Effector CD8-positive, alpha-beta T cell (primary cell): ENCODE data around the gene MYO1H.
A peak's percentile ranks its signal among the peaks of the same experiment; 100 is the strongest.
"Not testable (repeated sequence)": the region's sequence is repeated elsewhere in the genome, so short reads cannot be mapped to it uniquely, and the experiment has no call there.

Experiments
- DNase-seq: peaks from one replicate; lab custom pipeline; 2025; lab: John Stamatoyannopoulos, UW

Gene MYO1H

DNA sequence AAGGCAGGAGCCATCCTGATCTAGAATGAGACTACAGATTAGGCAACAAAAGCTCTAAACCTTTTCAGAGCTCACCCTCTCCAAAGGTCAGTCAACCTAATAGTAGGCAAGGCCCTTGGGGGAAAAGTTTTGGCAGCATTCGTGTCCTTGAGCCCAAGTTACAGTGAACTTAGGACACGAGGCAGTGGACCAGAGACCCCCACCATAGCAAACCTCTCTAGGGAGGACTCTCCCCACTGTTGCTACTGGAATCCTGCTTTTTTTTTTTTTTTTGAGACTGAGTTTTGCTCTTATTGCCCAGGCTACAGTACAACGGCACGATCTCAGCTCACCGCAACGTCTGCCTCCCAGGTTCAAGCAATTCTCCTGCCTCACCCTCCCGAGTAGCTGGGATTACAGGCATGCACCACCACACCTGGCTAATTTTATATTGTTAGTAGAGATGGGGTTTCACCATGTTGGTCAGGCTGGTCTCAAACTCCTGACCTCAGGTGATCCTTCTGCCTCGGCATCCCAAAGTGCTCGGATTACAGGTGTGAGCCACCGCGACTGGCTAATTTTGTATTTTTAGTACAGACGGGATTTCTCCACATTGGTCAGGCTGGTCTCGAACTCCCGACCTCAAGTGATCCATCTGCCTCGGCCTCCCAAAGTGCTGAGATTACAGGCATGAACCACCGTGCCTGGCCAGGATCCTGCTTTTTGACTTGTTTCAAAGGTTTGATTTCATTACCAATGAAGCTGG lies 126.0 kb downstream of the MYO1H start:
- not testable (repeated sequence) for DNase-seq

DNA sequence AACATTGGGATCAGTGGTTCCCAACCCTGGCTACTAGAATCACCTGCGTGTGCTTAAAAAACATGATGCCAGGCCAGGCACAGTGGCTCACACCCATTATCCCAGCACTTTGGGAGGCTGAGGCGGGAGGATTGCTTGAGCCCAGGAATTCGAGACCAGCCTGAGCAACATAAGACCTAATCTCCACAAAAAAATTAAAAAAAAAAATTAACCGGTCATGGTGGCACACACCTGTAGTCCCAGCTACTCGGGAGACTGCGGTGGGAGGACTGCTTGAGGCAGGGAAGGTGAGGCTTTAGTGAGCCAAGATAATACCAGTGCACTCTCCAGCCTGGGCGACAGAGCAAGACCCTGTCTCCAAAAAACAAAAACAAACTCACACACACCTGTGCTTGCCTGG lies 127.4 kb downstream of the MYO1H start:
- DNase-seq: no peak

DNA sequence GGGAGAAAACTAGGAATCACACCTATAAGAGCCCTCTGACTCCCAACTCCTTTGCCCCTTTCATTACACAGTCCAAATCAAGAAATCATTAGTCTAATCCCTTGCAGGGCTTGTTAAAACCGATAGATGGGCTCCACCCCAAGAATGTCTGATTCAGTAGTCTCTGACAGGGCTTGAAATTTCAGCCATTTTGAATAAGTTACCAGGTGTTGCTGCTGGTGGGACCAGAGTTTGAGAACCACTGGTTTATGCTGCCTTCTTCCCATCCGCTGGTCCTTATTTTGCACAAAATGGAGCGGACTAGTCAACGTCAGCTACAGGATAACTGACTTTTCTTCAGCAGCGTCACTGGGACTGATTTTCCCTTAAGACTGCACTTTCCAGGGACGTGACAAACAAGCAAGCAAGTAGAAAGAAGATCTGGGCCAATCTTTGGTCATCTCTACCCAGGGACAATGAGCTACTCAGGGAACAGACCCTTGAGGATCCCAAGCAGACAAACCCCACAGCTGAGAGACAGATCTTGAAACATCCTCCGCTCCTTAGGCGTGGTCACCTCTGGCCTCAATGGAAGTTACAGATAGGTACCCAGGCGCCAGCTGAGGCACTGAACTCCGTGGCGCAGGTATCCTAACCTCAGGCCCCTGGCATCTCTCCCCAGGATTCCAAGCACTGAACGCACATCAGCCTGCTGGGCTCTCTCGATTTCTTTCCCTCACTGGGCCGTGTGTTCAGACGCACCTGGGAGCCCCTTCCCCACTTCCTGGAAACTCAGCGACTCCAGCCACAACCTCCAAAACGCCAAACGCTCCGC lies 128.5 kb downstream of the MYO1H start:
- DNase-seq: no peak

DNA sequence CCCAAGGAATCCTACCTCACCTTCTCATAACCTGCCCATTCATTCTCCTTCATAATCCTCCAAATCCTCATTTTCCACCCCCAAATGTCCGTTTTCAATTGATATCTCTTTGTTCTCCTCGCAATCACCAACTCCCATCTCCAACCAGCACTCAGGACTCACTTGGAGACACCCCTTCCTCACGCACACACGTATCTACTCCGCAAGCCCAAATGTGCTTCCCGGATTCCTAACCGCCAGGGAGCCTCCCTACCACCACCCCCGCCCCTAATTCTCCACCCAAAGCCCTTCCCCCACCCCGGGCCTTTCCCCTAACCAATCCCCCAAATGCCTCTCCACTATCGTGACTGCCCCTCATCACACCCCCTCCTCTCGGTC lies 129.1 kb downstream of the MYO1H start:
- DNase-seq: no peak

DNA sequence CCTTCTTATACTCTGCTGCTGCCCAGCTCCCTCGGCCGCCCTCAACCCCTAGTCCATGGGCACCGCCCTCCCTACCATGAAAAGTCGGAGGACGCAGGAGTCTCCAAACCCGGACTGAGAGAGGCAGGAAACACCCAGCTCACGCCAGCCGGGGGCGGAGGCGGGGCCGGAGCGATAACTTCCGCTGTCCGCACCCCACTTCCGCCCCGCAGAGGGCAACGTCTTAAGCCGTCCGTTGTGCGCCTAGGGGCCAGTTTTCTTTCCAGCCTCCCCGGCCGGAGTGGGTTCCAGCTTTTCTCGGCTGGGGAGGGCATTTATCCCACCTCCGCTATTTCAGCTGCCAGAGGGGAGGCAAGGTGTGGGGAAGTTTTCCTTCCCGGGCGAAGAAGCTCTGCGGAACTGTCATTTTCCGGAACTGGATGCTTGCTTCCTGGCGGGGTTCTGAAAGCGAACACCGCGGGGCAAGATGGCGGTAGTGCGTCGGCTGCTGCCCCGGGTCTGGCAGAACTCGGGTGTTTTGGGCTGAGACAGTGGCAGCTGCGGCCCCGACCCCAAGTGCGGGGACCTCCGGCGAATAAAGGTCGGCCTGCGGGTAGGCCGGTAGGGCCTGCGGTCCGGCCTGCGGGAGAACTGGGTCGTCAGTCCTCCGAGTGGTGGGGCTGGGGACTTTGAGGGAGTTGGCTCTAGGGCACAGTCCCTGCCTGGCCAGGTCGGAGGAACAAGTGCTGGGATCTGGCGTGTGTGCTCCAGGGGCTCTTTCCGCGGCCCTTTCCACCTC lies 129.7 kb downstream of the MYO1H start, which contains the start of the genes KCTD10 and UBE3B:
TSS of gene KCTD10 (minus strand) at position 116 of the 778 bp plus-strand sequence. CDS start at position 78, 38 bp downstream.
TSS of gene UBE3B (plus strand) at position 450 of the 778 bp plus-strand sequence. CDS start 5,918 bp downstream, outside the sequence.
- peak; percentile 75 for DNase-seq

DNA sequence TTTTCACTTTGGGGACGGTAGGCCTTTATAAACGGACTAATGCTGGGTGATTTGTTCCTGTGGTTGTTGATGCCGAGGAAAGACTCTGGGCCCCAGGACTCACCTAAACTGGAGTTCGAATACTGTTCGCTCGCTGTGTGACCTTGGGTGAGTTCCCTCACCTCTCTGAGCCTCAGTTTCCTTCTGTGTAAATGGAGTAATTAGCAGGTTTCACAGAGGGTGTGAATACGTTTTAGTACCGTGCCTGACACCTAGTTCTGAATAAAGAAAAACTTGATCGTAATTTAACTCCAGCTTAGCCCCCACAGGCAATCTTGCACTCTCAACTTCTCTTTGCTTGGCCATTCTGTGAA lies 130.2 kb downstream of the MYO1H start:
- DNase-seq: no peak

DNA sequence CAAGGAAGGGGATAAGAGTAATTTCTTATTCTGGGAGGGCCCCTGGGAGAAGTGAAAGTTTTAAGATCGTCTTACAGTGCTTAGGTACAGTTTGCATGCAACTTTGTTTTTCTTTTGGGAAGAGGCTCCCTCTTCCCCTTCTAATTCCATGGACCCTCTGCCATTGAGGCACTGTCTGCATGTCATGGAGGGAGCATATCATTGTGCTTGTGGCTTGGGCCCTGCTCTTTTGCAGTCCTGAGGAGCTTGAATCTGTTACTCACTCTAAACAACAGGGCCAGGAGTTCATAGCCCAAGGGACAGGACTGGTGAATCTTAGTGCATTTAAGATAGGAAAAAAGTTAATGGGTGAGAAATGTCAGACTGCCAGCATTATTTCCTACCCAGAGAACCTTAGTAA lies 132.1 kb downstream of the MYO1H start:
- no peak for DNase-seq

DNA sequence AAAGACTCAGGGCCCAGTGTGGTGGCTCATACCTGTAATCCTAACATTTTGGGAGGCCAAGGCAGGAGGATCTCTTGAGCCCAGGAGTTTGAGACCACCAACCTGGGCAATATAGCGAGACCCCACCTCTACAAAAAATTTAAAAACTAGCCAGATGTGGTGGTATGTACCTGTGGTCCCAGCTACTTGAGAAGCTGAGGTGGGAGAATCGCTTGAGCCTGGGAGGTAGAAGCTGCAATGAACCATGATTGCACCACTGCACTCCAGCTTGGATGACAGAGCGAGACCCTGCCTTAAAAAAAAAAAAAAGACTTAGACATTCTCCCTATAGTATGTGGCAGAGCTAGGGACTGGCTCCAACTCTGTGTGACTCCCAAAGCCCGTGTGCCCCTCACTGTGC lies 132.7 kb downstream of the MYO1H start:
- DNase-seq: no peak

DNA sequence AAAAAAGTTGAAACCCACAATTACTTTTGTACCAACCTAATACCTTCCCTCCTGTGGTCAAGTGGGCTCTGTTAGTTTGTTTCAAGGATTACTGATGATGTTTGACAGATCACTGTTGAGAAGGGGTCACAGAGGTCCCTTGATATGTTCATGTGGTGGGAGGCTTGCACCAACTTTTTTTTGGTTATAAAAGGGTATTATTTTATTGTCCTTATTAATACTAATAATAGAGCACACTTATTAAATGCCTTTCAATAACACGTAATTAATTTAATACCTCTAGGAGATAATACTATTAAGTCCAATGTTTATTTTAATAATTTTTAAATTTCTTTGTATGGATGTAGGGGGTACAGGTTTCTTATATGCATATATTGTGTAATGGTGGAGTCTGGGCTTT lies 134.2 kb downstream of the MYO1H start:
- DNase-seq: no peak

DNA sequence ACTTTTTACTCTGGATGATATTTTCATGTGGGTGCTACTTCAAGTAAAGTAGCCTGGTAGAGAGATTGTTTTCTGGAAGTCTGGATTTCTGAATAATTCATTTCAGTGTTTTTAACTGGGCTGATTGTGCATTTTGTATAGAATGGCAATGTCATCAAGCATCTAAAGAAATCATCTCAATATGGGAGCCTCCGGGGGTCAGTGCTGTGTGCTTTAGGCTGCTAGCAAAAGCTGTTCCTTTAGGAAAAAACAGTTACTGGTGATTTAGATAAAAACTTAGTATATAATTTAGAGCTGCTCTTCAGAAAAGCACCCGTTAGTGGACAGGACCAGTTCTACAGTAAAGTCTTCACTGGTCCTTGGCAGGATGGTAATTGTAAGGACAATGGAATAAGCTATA lies 134.8 kb downstream of the MYO1H start:
- DNase-seq: no peak

DNA sequence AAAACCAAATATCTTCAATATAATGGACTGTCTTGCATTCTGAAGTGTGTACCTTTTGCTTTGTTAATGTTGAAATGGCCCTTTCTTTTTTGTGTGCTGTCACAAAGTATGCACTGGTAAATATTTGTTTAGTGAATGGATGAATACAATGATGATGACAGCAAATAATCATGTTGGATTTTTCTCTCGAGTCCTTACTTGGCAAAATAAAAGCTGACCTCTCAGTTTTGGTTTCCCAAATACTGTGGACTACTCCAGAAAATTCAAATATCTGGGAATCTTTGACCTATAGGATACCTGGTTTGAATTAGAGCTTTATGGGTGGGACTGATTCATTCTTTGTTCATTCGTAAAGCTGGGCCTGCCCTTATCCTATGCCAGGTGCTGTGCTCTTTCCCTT lies 135.2 kb downstream of the MYO1H start:
- DNase-seq: no peak

DNA sequence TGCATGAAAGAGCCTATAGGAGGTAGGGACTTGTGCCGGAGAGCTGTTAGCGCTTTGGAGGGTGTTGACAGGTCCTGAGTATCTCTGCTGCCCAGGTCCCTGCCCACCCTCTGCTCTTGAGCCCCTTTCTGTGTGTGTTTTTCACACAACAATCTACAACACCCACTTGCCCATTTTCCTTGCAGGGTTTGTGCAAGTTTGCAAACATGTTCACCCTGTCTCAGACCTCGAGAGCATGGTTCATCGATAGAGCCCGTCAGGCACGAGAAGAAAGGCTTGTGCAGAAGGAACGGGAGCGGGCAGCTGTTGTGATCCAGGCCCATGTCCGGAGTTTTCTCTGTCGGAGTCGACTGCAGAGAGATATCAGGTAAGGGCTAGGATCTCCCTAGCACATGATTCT lies 135.6 kb downstream of the MYO1H start:
- DNase-seq: no peak

DNA sequence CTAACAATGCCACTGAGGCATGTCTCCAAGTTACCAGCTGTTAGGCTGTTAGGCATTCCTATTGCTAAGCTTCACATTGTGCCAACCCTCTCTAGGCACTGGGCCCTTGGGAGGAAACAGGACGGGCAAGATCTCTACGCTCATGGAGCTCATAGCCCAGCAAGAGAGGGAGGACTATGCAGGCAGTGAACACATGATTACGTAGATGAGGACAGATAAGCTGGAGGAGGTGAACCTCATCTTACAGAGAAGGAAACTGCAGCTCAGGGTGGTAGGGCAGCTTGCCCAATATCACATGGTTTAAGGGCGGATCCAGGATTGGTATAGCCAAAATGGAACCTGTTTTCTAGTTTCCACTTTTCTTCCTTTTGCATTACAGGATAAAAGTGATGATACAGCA lies 137.5 kb downstream of the MYO1H start:
- no peak for DNase-seq

DNA sequence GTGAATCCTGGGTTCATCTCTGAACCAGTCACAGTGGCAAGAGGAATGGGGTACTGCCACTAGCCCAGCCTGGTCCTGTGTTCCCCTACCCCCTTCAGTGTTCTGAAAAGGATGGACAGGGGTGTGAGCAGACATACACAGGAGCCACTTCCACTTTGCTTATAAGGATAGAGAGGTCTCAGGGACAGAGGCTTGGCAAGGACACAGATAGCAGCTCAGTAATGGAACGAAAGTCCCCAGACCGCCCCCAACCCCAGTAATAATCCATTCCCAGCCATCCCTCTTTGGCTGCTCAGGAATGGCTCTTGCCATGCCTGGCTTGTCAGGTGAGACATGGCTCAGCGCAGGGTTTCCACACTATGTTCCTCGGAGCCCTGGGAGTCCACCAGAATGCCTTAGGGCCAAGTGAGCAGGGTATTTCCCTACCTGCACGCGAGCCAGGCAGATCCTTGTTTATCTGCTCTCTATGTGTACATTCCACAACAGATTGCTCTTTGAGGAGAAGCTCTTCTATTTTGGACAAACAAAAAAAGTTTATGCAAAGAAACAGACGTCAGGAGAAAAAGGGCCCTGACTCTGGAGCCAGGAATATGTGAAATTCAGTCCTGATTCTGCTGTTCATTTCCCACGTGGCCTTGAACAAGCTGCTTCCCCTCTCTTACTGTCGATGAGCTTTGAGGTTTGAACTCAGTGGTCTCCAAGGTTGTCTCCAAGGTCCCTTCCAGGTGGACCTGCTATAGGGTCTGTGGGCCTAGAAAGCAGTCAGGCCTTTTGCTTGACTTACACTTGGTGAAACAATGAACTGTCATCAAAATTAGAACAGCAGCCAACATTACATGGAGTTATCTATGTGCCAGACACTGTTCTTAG lies 139.7 kb downstream of the MYO1H start:
- no peak for DNase-seq

DNA sequence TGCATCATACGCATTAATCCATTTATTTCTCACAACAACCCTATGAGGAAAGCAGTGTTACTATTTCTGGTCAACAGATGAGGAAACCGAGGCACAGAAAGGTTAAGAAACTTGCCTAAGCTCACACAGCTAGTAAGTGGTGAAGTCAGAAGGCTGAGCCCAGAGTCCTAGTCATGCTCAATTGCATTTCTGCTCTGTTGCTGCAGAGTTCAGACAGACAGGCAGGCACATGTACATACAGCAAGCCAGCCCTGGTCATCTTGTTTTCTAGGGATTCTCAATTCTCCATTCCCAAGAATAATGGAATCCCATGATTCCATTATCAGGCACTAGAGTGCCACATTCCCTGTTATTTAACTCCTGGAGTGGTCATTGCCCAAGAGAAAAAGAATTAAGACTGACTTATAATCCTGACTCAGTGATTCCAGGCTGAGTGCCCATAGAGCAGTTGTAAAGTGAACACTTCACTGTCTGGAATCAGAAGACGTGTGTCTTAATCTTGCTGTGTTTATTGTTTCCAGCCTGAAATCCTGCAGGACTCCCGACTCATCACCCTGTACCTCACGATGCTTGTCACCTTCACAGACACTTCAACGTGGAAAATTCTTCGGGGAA lies 140.5 kb downstream of the MYO1H start:
- DNase-seq: no peak

DNA sequence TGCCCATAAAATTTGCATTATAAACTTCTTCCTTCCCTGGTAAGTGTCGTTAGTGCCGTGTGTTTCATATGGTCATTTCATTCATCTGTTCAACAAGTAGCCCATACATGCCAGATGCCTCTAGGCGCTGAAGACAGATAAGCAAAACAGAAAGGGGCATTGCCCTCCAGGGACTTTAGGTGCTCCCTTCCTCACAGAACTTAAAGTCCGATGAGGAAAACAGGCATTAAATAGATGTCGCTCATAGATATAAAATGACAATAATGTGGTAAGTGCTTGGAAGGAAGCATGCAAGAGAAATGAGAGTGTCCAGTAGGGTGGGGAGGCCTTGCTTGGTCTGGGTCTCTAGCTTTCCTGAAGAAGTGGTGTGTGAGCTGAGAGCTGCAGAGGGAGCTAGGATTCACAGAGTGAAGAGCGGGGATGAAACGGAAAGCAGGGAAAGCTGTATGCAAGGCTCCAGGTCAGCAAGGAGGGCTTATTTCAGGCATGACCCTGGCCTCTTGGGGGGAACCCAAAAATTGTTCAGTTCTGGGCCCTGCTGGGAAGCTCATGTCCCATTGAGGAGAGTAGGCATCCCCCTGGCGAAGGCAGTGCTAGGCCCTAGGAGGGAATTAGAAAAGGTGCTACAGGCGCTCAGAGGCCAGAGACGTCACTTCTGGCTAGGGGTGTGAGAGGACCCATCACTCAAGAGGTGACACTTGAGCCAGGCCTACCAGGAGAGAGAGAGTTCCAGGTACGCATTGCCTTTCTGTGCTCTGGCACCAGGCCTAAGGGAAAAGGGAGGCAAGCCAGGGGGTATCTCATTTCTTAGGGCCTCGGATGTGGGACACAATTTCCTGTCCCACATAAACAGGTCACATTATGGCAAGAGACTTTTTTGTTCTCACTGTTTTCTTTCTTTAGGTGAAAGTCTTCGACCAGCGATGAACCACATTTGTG lies 141.6 kb downstream of the MYO1H start:
- DNase-seq: no peak

DNA sequence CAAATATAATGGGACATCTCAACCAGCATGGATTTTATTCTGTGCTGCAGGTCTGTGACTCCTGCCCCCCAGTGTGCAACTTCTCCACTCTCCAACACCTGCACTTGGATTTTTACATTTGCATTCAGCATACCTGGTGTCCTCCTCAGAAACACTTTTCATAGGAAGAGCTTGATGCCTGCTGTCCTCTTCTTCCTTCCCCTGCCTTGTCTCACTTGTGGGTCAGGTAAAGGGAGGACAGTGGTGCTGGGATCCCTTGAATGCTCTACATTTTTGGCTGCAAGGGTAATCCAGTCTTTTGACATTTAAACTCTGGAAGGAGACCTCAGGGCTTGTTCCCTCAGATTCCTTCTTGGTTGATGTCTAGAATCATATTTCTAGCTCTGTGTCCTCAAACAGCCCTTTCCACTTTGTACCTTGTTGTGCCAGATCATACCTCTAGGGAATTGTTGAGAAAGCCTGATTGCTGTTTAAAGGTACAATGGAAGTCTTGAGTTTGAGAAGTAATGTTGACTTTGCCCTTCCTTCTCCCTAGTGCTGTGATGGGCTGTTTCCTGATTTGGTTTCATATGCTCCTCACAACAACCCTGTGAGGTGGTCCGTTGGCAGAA lies 142.4 kb downstream of the MYO1H start:
- DNase-seq: no peak

DNA sequence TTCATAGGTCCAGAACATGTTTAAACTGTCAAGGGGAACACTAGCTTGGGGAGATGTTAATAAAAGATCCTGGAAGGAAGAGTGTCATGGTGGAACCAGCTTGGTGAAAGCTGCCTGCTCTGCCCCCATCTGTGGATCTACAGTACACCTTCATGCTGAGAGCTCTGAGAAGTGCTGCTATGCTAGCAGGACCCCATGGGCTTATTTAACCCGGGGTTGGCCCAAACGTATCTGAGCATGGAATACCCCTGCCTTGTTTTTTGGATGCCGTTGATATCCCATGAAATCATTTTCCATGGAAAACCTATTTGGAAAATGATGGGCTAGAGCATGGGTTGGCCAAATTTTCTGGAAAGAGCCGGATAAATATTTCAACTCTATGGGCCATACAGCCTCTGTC lies 144.0 kb downstream of the MYO1H start:
- no peak for DNase-seq

DNA sequence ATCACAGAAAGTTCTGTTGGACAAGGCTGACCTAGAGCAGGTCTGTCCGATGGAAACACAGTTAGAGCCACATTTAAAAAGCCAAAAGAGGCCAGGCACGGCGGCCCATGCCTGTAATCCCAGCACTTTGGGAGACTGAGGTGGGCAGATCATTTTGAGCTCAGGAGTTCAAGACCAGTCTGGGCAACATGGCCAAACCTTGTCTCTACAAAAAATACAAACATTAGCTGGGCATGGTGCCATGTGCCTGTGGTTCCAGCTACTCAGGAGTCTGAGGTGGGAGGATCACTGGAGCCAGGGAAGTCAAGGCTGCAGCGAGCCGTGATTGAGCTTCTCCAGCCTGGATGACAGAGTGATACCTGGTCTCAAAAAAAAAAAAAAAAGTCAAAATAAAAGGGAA lies 144.7 kb downstream of the MYO1H start:
- no peak for DNase-seq

DNA sequence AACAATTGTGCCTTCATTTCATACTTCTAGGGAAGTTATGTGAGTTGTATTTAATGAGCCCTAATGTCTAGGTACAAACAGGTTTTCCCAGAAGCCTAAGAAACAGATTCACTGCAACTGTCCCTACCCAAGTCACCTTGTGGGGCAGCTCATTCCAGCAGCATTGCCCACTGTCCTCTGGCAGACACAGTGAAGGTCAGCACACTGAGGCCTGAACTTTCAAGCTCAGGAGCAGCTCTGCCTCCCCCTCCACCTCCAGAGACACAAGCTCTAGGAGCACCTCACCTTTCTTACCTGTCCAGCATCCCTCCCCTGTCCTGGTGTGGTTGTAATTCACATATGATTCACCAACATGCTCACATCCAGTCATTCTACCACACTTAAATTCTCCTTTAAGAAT lies 145.4 kb downstream of the MYO1H start:
- no peak for DNase-seq
